Activated T-cell treated with anti-CD3 and anti-CD28 coated beads, Interleukin-2, amount 50 U/mL, for 72 hours (primary cell): ENCODE measurements around the gene CACNA2D3. TPM values are rescaled to one million over a fixed set of nuclear protein-coding genes. Genes with fewer than 3 reads are reported as not detected.
"Not testable (repeated sequence)": the region's sequence is repeated elsewhere in the genome, so short reads cannot be mapped to it uniquely, and the experiment has no call there.

Source experiments
- ATAC-seq, 2 donors: fragments of 150-1000 bp; cut with Tn5 transposase; replicated peaks in 1 of 2; 2 replicates each; pipeline ENCODE4 v1.10.0; 2021; ENCODE audit warnings: moderate library complexity in 2 of 2, mild to moderate bottlenecking in 1 of 2
- DNase-seq, 2 donors: peaks; one replicate each; pipeline ENCODE4 v3.0.0; 2021 to 2022; ENCODE audit warnings: mixed read lengths in 1 of 2
- H3K27ac Mint-ChIP-seq: one replicate; pipeline ENCODE4 v1.8.0; 2022; ENCODE audit warnings: mild to moderate bottlenecking, moderate library complexity, mixed read lengths
- H3K27me3 Mint-ChIP-seq: one replicate; pipeline ENCODE4 v1.8.0; 2022; ENCODE audit warnings: low read depth, mixed read lengths
- H3K36me3 Mint-ChIP-seq, 2 donors: one replicate each; pipeline ENCODE4 v1.8.0; 2022; ENCODE audit warnings: mixed read lengths in 2 of 2, mild to moderate bottlenecking in 1 of 2; ENCODE audit not compliant: insufficient read depth in 2 of 2
- H3K4me1 Mint-ChIP-seq: one replicate; pipeline ENCODE4 v1.8.0; 2022; ENCODE audit warnings: low read depth, mixed read lengths
- H3K4me3 Mint-ChIP-seq, 2 donors: one replicate each; pipeline ENCODE4 v1.8.0; 2022; ENCODE audit warnings: mild to moderate bottlenecking in 2 of 2, mixed read lengths in 2 of 2, moderate library complexity in 2 of 2
- H3K9me3 Mint-ChIP-seq, 2 donors: one replicate each; pipeline ENCODE4 v1.8.0; 2022; ENCODE audit warnings: mixed read lengths in 2 of 2
- total RNA-seq, 2 donors: library from RNA; stranded (reverse); gene quantifications; one replicate each; pipeline ENCODE4 v1.2.3, GENCODE V29; 2022

The CACNA2D3 gene
- total RNA-seq, 2 donors from 2014 or later: not detected

DNA sequence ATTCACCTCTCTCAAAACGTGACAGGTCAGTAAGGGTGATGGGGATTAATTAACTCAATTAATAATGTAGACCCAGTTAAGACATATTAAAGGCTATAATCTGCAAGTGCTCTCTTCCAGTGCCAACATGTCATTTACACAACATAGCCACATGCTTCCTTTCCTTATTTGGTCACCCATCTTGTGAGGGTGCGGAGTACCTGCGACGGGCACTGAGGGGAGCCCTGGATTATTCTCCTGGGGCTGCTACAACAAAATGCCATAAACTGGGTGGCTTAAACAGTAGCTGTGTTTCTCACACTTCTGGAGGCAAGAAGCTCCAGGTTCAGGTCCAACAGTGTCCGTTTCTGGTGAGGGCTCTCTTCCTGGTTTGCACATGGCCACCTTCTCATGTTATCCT, 962.9 kb downstream of the CACNA2D3 start:
- DNase-seq: no peak
- H3K9me3 Mint-ChIP-seq: peaks cover 1 to 4% of the 10 kb centered on the region in 2 donors
- no peak overlapping the region for H3K4me3 Mint-ChIP-seq
- no peaks in the 10 kb centered on the region for H3K36me3 Mint-ChIP-seq
- H3K27me3 Mint-ChIP-seq: no peaks in the 10 kb centered on the region
- H3K4me1 Mint-ChIP-seq: no peaks in the 10 kb centered on the region
- no peak overlapping the region for H3K27ac Mint-ChIP-seq
- ATAC-seq: no peak

DNA sequence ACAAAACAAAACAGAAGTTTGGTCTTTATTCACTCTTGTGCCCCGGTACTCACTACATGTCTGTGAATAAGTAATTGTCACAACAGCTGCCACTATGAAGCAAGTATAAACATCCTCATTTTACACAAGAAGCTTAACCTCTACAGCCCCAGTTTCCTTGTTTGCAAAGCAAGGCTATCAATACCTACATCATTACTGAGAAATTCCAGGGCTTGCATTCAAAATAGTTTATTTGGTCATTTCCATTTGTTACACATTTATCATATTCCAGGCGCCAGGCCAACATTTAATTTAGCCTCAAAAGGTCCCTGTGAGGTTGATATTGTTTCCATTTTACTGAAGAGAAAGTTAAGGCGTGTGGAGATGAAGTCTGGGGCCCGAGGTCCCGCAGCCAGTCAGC, 966.9 kb downstream of the CACNA2D3 start:
- Mint-ChIP-seq H3K4me1 (no peaks in the 10 kb centered on the region), H3K4me3 (no peak overlapping the region)

DNA sequence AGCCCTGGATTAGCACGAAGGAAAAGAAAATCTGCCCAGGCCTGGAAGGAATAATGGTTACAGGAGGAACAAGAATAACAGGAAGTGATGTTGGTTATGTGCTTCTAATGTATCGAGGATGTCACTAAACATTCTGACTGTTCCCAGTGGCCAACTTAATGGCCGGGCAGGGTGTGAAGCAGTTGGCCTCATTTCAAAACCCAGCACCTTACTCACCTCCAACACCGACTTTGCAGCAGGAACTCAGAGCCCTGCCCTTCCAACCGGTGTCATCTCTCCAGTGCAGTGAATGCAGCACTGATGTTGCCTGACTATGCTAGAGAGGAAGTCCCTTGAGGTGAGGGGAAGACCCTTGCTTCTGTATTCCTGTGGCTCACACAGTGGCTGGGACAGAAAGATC, 967.9 kb downstream of the CACNA2D3 start:
- DNase-seq (no peak), ATAC-seq (no peak)
- Mint-ChIP-seq H3K27ac (no peak overlapping the region), H3K9me3 (peaks cover 4% of the 10 kb centered on the region in 2 donors), H3K36me3 (no peaks in the 10 kb centered on the region), H3K4me3 (no peak overlapping the region), H3K27me3 (no peaks in the 10 kb centered on the region), H3K4me1 (no peaks in the 10 kb centered on the region)

More for the DNA sequence above, 966.9 kb downstream of the CACNA2D3 start:
- H3K36me3 Mint-ChIP-seq: no peaks in the 10 kb centered on the region
- DNase-seq (no peak), ATAC-seq (no peak)
- H3K9me3 Mint-ChIP-seq: peaks cover 1 to 4% of the 10 kb centered on the region in 2 donors
- no peak overlapping the region for H3K27ac Mint-ChIP-seq
- no peaks in the 10 kb centered on the region for H3K27me3 Mint-ChIP-seq

DNA sequence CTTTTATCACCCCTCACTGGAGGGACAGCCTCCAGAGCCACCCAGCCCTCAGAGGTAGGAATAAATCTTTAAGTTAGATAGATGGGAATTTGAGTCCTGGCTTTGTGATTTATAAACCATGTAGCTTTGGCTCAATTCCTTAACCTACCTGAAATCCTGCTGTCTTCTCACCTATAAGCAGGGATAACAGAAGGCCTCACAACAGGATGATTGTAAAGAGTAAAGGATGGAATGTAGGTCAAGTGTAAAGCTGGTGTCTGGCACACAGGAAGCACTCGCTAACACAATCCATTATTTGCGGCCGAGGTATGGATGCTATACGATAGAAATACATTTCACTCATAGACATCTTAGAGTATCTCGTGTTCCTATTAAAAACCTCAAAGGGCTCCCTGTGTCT, 968.4 kb downstream of the CACNA2D3 start:
- Mint-ChIP-seq H3K9me3 (peaks cover 6% of the 10 kb centered on the region in 2 donors), H3K4me1 (no peaks in the 10 kb centered on the region), H3K27ac (no peak overlapping the region), H3K27me3 (no peaks in the 10 kb centered on the region), H3K36me3 (no peaks in the 10 kb centered on the region), H3K4me3 (no peak overlapping the region)
- DNase-seq (no peak), ATAC-seq (no peak)

DNA sequence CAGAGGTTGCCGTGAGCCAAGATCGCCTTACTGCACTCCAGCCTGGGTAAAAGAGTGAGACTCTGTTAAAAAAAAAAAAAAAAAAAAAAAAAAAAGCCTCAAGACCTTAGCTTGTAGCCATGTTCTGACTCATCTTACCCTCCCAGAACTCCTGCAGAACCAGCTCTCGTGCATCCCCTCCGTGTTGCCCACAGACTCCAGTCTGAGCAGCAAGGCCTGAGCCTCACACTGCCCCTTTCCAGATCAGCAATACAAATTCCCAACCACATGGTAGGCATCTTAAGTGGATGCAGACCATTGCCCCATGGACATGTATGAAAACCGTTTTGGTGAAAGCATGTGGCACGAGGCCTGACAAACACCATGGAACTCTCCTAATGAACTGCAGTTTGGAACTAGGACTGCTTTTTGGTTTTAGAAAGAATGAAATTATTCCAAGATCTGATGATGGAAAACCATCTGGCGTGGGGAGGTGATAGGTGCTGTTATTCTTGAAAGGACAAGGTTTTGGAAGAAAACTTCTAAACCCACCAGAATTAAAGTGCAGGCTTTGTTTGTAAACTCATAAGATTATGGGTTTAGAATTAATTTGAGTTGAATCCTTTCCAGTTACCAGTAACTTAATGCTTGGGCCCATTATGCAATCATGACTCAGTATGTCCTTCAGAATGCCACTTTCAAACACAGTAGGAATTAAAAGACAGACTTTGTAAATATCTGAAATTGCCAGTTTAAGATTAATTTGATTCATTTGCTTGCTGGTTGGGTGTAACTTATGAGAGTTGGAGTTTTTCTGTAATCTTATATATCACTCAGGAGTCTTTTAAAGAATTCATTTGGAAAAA, 969.3 kb downstream of the CACNA2D3 start:
- no peaks in the 10 kb centered on the region for H3K36me3 Mint-ChIP-seq
- ATAC-seq (no peak), DNase-seq (no peak)
- no peaks in the 10 kb centered on the region for H3K4me1 Mint-ChIP-seq
- no peaks in the 10 kb centered on the region for H3K27me3 Mint-ChIP-seq
- no peak overlapping the region for H3K4me3 Mint-ChIP-seq
- H3K9me3 Mint-ChIP-seq: peaks cover 6 to 8% of the 10 kb centered on the region in 2 donors
- no peak overlapping the region for H3K27ac Mint-ChIP-seq

DNA sequence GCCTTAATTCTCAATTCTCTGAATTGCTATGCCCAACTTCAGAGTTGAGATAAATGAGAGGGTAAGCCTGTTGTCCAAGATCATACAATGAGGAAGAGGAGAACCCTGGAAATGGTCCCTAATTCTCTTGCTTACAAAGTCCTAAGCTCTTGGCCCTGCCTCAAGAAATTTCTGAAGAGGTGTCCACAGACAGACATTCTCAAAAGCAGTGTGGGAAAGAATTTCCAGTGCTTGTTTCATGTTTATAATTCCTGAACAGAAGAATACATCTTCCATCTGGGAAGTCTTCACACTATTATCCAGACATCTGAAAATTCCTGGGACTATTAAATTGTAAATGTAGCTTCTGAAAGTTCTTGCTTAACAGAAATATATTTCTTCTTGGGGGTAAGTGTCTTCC, 972.3 kb downstream of the CACNA2D3 start:
- ATAC-seq (no peak), DNase-seq (no peak)
- H3K4me1 Mint-ChIP-seq: no peaks in the 10 kb centered on the region
- H3K4me3 Mint-ChIP-seq: no peak overlapping the region
- H3K27me3 Mint-ChIP-seq: no peaks in the 10 kb centered on the region
- no peaks in the 10 kb centered on the region for H3K36me3 Mint-ChIP-seq
- H3K27ac Mint-ChIP-seq: no peak overlapping the region
- H3K9me3 Mint-ChIP-seq: peaks cover 3 to 6% of the 10 kb centered on the region in 2 donors

DNA sequence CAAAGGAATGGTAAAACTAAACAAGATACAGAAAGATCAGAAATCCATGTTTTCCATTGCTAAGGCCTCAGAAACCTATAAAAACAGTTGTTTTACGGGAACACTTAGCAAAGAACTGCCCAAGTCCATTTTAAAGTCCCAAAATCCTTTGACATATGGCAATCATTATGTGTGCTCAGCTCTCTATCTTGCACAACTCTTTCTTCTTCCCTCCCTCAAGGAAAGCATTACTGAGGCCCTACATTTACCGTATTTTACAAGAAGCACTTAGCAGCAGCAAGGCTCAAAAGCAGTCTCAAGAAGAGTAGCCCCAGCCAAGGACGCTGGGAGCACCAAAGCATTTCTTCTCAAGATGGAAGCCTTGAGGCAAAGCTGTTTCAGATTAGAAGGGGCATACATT, 975.1 kb downstream of the CACNA2D3 start:
- Mint-ChIP-seq H3K9me3 (peaks cover 5 to 10% of the 10 kb centered on the region in 2 donors), H3K4me3 (no peak overlapping the region), H3K27ac (no peak overlapping the region), H3K4me1 (no peaks in the 10 kb centered on the region), H3K36me3 (no peaks in the 10 kb centered on the region), H3K27me3 (no peaks in the 10 kb centered on the region)
- ATAC-seq (no peak), DNase-seq (no peak)

DNA sequence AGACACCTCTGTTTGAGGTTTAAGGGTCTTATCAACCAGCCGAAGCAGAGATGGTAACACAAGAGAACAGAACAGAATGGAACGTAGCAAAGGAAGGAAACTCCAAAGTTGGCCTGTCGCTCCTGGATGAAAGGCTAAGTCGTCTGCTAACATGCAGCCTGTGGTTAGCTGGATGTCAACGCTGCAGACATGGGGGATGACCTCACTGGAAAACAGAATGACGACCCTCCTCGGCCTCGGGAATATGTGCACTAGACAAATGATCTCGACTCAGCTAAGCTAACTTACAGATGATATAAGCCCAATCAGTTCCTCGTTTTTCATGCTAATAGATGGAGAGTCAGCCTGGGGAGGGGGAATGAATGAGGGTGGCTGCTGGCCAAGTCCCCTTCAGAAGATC, 983.3 kb downstream of the CACNA2D3 start:
- no peaks in the 10 kb centered on the region for H3K36me3 Mint-ChIP-seq
- no peak overlapping the region for H3K4me3 Mint-ChIP-seq

DNA sequence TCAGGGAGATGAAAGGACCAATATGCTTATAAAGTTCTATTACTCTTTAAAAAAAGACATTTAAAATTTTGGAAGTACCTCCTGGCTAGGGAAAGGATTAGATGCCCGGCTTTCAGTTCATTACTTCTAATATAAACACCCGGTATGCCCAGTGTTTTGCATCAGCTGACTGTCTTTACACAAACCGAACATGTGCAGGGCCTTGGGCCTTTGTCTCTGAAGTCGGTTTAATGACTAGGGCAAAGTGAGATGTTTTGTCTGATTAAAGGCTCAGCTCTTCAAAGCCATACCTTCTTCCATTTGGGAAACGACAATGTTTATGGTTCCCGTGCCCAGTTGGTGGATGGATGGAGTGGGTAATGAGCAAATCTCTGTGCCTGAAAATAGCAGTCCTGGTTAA, 984.8 kb downstream of the CACNA2D3 start:
- H3K27ac Mint-ChIP-seq: no peak overlapping the region
- no peak for ATAC-seq
- DNase-seq: no peak
- no peaks in the 10 kb centered on the region for H3K36me3 Mint-ChIP-seq
- H3K27me3 Mint-ChIP-seq: no peaks in the 10 kb centered on the region
- no peak overlapping the region for H3K4me3 Mint-ChIP-seq
- H3K9me3 Mint-ChIP-seq: peaks cover 4% of the 10 kb centered on the region in 2 donors
- H3K4me1 Mint-ChIP-seq: no peaks in the 10 kb centered on the region

More for the DNA sequence above, 983.3 kb downstream of the CACNA2D3 start:
- no peaks in the 10 kb centered on the region for H3K4me1 Mint-ChIP-seq
- H3K9me3 Mint-ChIP-seq: peaks cover 6% of the 10 kb centered on the region in 2 donors
- no peak overlapping the region for H3K27ac Mint-ChIP-seq
- no peaks in the 10 kb centered on the region for H3K27me3 Mint-ChIP-seq
- ATAC-seq: no peak
- DNase-seq: no peak

DNA sequence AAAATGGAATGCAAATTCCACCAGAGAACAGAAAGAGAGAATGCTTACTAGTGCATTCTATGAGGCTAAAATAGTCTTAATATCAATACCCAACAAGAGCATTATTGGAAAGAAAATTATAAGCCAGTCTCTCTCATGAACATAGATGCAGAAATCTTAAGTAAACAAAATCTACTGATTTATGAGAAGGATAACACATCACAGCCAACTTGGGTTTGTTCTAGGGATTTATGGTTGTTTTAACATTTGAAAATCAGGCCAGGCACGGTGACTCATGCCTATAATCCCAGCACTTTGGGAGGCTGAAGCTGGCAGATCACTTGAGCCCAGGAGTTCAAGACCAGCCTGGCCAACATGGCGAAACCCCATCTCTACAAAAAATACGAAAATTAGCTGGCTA, 989.6 kb downstream of the CACNA2D3 start:
- not testable (repeated sequence) for H3K4me3 Mint-ChIP-seq, DNase-seq, H3K9me3 Mint-ChIP-seq, H3K4me1 Mint-ChIP-seq, H3K27ac Mint-ChIP-seq, H3K36me3 Mint-ChIP-seq, H3K27me3 Mint-ChIP-seq, ATAC-seq

DNA sequence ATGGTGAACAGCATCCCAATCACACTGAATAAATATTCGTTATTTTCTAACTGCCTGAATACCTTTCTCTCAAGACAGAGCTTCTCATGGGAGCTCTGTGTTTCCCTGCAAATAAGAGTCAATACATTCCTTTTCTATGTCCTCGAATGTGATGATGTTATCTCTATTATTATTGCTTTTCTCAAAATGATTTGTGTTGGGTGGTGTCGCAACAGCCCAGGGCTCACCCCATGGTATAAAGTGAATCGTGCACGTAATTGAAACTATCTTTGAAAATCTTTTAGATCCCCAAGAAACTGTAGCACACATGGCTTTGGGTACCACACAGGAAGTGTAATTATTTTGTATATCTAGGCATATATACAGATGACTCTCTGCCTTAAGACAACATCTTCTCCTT, 996.1 kb downstream of the CACNA2D3 start:
- no peak for DNase-seq
- Mint-ChIP-seq H3K4me3 (no peak overlapping the region), H3K4me1 (no peaks in the 10 kb centered on the region), H3K36me3 (no peaks in the 10 kb centered on the region), H3K9me3 (peaks cover 5% of the 10 kb centered on the region in 2 donors), H3K27me3 (no peaks in the 10 kb centered on the region), H3K27ac (no peak overlapping the region)
- ATAC-seq: no peak

DNA sequence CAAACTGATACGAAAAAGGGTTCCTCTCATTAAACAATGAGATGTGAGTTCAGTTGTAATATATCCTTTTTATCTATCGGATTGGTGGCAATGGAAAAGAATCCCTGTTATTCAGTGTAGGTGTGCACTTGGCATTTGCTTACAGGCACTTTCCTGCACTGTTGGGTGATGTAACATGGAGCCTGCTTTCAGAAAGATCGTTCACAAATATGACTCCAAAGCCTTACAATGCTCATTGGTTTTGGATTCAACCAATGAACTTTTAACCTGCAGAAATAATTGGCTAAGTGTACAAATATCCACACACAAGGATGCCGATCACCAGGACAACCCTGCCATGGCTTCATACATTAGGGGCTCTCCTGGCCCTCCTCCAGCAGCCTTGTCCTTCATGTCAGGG, 996.9 kb downstream of the CACNA2D3 start:
- no peak overlapping the region for H3K27ac Mint-ChIP-seq
- ATAC-seq (no peak), DNase-seq (no peak)
- no peaks in the 10 kb centered on the region for H3K4me1 Mint-ChIP-seq
- peaks cover 5% of the 10 kb centered on the region in 2 donors for H3K9me3 Mint-ChIP-seq
- H3K27me3 Mint-ChIP-seq: no peaks in the 10 kb centered on the region
- no peak overlapping the region for H3K4me3 Mint-ChIP-seq
- no peaks in the 10 kb centered on the region for H3K36me3 Mint-ChIP-seq

DNA sequence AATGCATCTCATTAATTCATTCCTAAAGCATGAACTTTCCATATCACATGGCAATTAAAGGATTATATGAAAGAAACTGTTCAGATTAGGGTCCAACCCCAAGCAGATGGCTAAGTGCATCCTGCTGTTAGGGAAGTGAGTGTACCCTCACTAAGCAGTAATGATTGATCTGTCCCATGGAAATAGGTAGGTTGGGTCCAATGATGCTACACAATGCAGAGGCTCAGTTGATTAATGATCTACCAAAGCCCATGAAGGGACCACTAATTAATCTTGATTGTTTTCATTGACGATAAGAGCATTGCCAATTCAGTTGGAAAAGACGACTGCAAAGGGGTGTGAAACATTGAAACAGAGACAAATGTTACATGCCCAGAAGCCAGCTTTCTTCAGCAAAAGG, 1000.0 kb downstream of the CACNA2D3 start:
- H3K4me3 Mint-ChIP-seq: no peak overlapping the region
- DNase-seq (no peak), ATAC-seq (no peak)
- no peaks in the 10 kb centered on the region for H3K36me3 Mint-ChIP-seq
- H3K27me3 Mint-ChIP-seq: no peaks in the 10 kb centered on the region
- no peak overlapping the region for H3K27ac Mint-ChIP-seq
- H3K9me3 Mint-ChIP-seq: peaks cover 0 to 5% of the 10 kb centered on the region in 2 donors
- H3K4me1 Mint-ChIP-seq: no peaks in the 10 kb centered on the region
